ENCODE measurements around the gene BTBD7. TPM values are rescaled to one million over a fixed set of nuclear protein-coding genes. Genes with fewer than 3 reads are reported as not detected.

The BTBD7 gene
- total and polyA plus RNA-seq, 9 of the 15 experiments (the other 6 are each of a cell fraction or from before 2014, with no cell fraction given), result 2.5 to 12.9 (median 6.2) TPM

GRCh38 chr14:93281937-93282336 lies 50.9 kb downstream of the BTBD7 start:
- 67% methylated on average over 1 of the region's 1 CpG for WGBS (ENCODE audit: insufficient coverage, low coverage, missing lambda C conversion rate)
- H3K4me3 ChIP-seq, result no peak overlapping the region
- 0 out of 3 replicates have a peak, but pooled peaks cover 2% of the 10 kb centered on the region for H3K36me3 ChIP-seq (ENCODE audit: control insufficient read depth, insufficient read depth, low read length)
- H3K79me2 ChIP-seq (ENCODE audit: control insufficient read depth, insufficient read depth, low read length), result no peaks in the 10 kb centered on the region; the same call in 2 of the 3 replicates
- H4K20me1 ChIP-seq (replicated peaks; ENCODE audit: control insufficient read depth, insufficient read depth, low read length), result peaks cover 3% of the 10 kb centered on the region; the same call in 1 of the 2 replicates
- H3K4me1 ChIP-seq (replicated peaks in 1 of 2; ENCODE audit: control insufficient read depth in 2 of 2, insufficient read depth in 2 of 2, low read length in 2 of 2), result no peaks in the 10 kb centered on the region; a peak in 2 of 5 replicates
- TF ChIP-seq, protein P1, sequence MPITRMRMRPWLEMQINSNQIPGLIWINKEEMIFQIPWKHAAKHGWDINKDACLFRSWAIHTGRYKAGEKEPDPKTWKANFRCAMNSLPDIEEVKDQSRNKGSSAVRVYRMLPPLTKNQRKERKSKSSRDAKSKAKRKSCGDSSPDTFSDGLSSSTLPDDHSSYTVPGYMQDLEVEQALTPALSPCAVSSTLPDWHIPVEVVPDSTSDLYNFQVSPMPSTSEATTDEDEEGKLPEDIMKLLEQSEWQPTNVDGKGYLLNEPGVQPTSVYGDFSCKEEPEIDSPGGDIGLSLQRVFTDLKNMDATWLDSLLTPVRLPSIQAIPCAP (CRISPR knock-in tag; IDR thresholded peaks at IDR 0.05; ENCODE audit: borderline replicate concordance), result no peak
- TF ChIP-seq KLF13 (tag; IDR thresholded peaks at IDR 0.05; ENCODE audit: borderline replicate concordance, low read depth) (no peak), HNRNPL (IDR thresholded peaks at IDR 0.05; ENCODE audit: low read depth, low read length) (no peak), ZNF217 (CRISPR knock-in tag; IDR thresholded peaks at IDR 0.05) (no peak), NFYB (IDR thresholded peaks at IDR 0.05; ENCODE audit: extremely low read depth, insufficient read length) (no peak), TFAM (CRISPR knock-in tag; conservative IDR thresholded peaks at IDR 0.05) (no peak), ZNF431 (CRISPR knock-in tag; IDR thresholded peaks at IDR 0.05) (no peak)
- ChIA-PET CTCF (ENCODE audit: low intra/inter-chr PET ratio) (no interaction called here), POLR2A (interaction anchor here (1.3 kb wide), 1 partner anchor 10 kb away, joined by 3 read pairs; no protein-coding TSS in a partner anchor)
- in situ Hi-C loops (cut with MboI), result no loop called here
- ATAC-seq, result no peak
- H2AFZ ChIP-seq (ENCODE audit: low read depth, low read length), result no peak overlapping the region
- intact Hi-C loops (cut with micrococcal nuclease), result loop anchor here (5.0 kb wide), 1 partner anchor 50 kb away; the partner anchor contains the start of gene BTBD7
- no peaks in the 10 kb centered on the region for H3K9me3 ChIP-seq (replicated peaks; ENCODE audit: control insufficient read depth, insufficient read depth, low read depth, low read length)
- no peak for FAIRE-seq
- H3K27me3 ChIP-seq (ENCODE audit: control insufficient read depth in 2 of 2, insufficient read depth in 2 of 2, low read length in 2 of 2), result no peaks in the 10 kb centered on the region
- no peaks in the 10 kb centered on the region for H3K9me1 ChIP-seq (ENCODE audit: control insufficient read depth, insufficient read depth, low read length)
- no peak for DNase-seq (ENCODE audit: extremely low read depth in 1 of 4, low spot score in 3 of 4)
- H3K9ac ChIP-seq (ENCODE audit: insufficient read depth in 1 of 2, low read depth in 2 of 2, low read length in 2 of 2), result no peak overlapping the region
- BruUV-seq (replicated peaks), result no TSS peak
- H3K4me2 ChIP-seq (ENCODE audit: insufficient read depth, low read length), result no peak overlapping the region
- H3K27ac ChIP-seq (ENCODE audit: extremely low read depth, low read depth, low read length), result no peak overlapping the region

Data from K562 (cell line).